HepG2 (cell line): Measurements from ENCODE around the gene ACSF3. TPM values are rescaled to one million over a fixed set of nuclear protein-coding genes. Genes with fewer than 3 reads are reported as not detected.

Source experiments
- ARID4A ChIP-seq: sonication (generic); formaldehyde crosslinking; IDR thresholded peaks from 2 replicates; pipeline ENCODE4 v1.5.0; 2020; ENCODE audit warnings: mild to moderate bottlenecking, missing genetic modification reagents, borderline replicate concordance
- BRF2 ChIP-seq: sonication (generic); formaldehyde crosslinking; IDR thresholded peaks from 2 replicates; pipeline ENCODE4 v1.8.1; 2022; ENCODE audit warnings: mild to moderate bottlenecking, missing genetic modification reagents
- HIVEP1 ChIP-seq: sonication (generic); formaldehyde crosslinking; IDR thresholded peaks from 2 replicates; pipeline ENCODE4 v1.4.0; 2020; ENCODE audit warnings: mild to moderate bottlenecking, missing genetic modification reagents
- HMG20B ChIP-seq: conservative IDR thresholded peaks from 2 replicates; pipeline ENCODE4 v1.6.1; 2016; ENCODE audit warnings: missing genetic modification reagents, missing compliant biosample characterization
- JUND ChIP-seq: sonication (generic); formaldehyde crosslinking; IDR thresholded peaks from 2 replicates; pipeline ENCODE4 v1.8.0; 2022; ENCODE audit warnings: mild to moderate bottlenecking, missing genetic modification reagents
- MTF2 ChIP-seq: sonication (generic); formaldehyde crosslinking; IDR thresholded peaks from 2 replicates; pipeline ENCODE4 v1.5.0; 2020; ENCODE audit warnings: missing genetic modification reagents, borderline replicate concordance
- NFE2L2 ChIP-seq: fragments of 150-350 bp; IDR thresholded peaks from 2 replicates; pipeline ENCODE4 v1.6.1; 2014; ENCODE audit warnings: low read length
- NR2F2 ChIP-seq: IDR thresholded peaks from 2 replicates; pipeline ENCODE4 v1.6.1; 2012; ENCODE audit warnings: low read depth, inconsistent platforms, borderline replicate concordance
- TCF7L2 ChIP-seq: IDR thresholded peaks from 2 replicates; pipeline ENCODE4 v1.6.1; 2011; ENCODE audit warnings: mild to moderate bottlenecking, low read depth, low read length, moderate library complexity
- THAP11 ChIP-seq: IDR thresholded peaks from 2 replicates; pipeline ENCODE4 v1.6.1; 2016; ENCODE audit warnings: missing biosample characterization, missing genetic modification reagents
- ZC3H4 ChIP-seq: sonication (generic); formaldehyde crosslinking; IDR thresholded peaks from 2 replicates; pipeline ENCODE4 v1.4.0; 2020; ENCODE audit warnings: missing genetic modification reagents, borderline replicate concordance
- ZFP91 ChIP-seq: sonication (generic); formaldehyde crosslinking; IDR thresholded peaks from 2 replicates; pipeline ENCODE4 v1.9.0; 2022; ENCODE audit warnings: missing genetic modification reagents, mild to moderate bottlenecking, borderline replicate concordance
- ZKSCAN1 ChIP-seq: fragments of 150-350 bp; IDR thresholded peaks from 2 replicates; pipeline ENCODE4 v1.6.1; 2014; ENCODE audit warnings: low read length
- ZNF160 ChIP-seq: sonication (generic); formaldehyde crosslinking; IDR thresholded peaks from 2 replicates; pipeline ENCODE4 v1.8.0; 2022; ENCODE audit warnings: mild to moderate bottlenecking, inconsistent platforms, missing genetic modification reagents
- ZNF276 ChIP-seq: sonication (generic); formaldehyde crosslinking; IDR thresholded peaks from 2 replicates; pipeline ENCODE4 v1.4.0; 2020; ENCODE audit warnings: mild to moderate bottlenecking, low read depth, missing genetic modification reagents
- ZNF766 ChIP-seq: sonication (generic); formaldehyde crosslinking; IDR thresholded peaks from 2 replicates; pipeline ENCODE4 v1.5.0; 2020; ENCODE audit warnings: missing genetic modification reagents, borderline replicate concordance
- ZNF784 ChIP-seq: sonication (generic); formaldehyde crosslinking; IDR thresholded peaks from 2 replicates; pipeline ENCODE4 v1.5.1; 2020; ENCODE audit warnings: missing genetic modification reagents, mild to moderate bottlenecking, borderline replicate concordance
- polyA plus RNA-seq, 8 experiments: library from polyadenylated mRNA; depleted of rRNA in 3 of 8; stranded (reverse) in 7 of 8; unstranded in 1 of 8; fragments of >200 nt; fragmentation: Illumina TruSeq in 4 of 8; extraction: Trizol in 4 of 8; gene quantifications; 2 replicates each; pipeline versions ENCODE4 v1.2.1 to v1.2.3, GENCODE V29; 2011 to 2016; ENCODE audit warnings: low read depth in 4 of 8, missing spikeins in 1 of 8, mixed read lengths in 1 of 8; ENCODE audit not compliant: insufficient read depth in 1 of 8
- total RNA-seq, 5 experiments: library from RNA; depleted of rRNA; stranded (reverse); fragments of >200 nt; fragmentation: Illumina TruSeq; extraction: Trizol; gene quantifications; 2 replicates each; pipeline ENCODE4 v1.2.3, GENCODE V29; 2016; ENCODE audit warnings: low read depth in 1 of 5

ACSF3 gene
- total and polyA plus RNA-seq, 2 of the 13 experiments (the other 11 are each of a cell fraction or from before 2014, with no cell fraction given) = 14.9 to 30.6 TPM

- TF ChIP-seq ZNF766 (CRISPR knock-in tag) (peak; percentile 86; the same call in 1 of the 2 replicates), ZNF276 (peak; percentile 55; the same call in 1 of the 2 replicates), BRF2 (CRISPR knock-in tag) (peak; percentile 88; the same call in 1 of the 2 replicates), ZNF160 (CRISPR knock-in tag) (peak; percentile 76), NR2F2 (peak; percentile 60; the same call in 1 of the 2 replicates), ZC3H4 (CRISPR knock-in tag) (no peak), THAP11 (CRISPR knock-in tag) (peak; percentile 92), ZNF784 (CRISPR knock-in tag) (peak; percentile 95), ZKSCAN1 (no peak), NFE2L2 (no peak), ARID4A (CRISPR knock-in tag) (peak; percentile 70), HMG20B (no peak), HIVEP1 (CRISPR knock-in tag) (no peak), JUND (CRISPR knock-in tag) (no peak), TCF7L2 (no peak), ZFP91 (CRISPR knock-in tag) (peak; percentile 78), MTF2 (CRISPR knock-in tag) (no peak; the same call in 1 of the 2 replicates)
Observed at GRCh38 chr16:89093602-89094251, at the start of gene ACSF3 (continued).
